Left lung (tissue), 10 donors: Measurements from ENCODE around the gene LRMDA. TPM values are rescaled to one million over a fixed set of nuclear protein-coding genes. Genes with fewer than 3 reads are reported as not detected.

Experiments
- ATAC-seq: fragments of 200-7000 bp; cut with Tn5 transposase; one replicate; pipeline ENCODE4 v1.9.1; 2020; ENCODE audit warnings: moderate library complexity
- DNase-seq, 4 donors: peaks; one replicate each; pipeline ENCODE4 v3.0.0-alpha.2; 2013 to 2020
- H3K27ac ChIP-seq, 2 donors: fragments of 200-600 bp; sonication (generic) in 1 of 2; one replicate each; pipeline versions ENCODE4 v1.5.0 to v1.8.0; 2020 to 2021
- H3K27me3 ChIP-seq, 2 donors: fragments of 200-600 bp; sonication (generic) in 1 of 2; one replicate each; pipeline versions ENCODE4 v1.5.0 to v1.8.0; 2020 to 2021
- H3K36me3 ChIP-seq, 2 donors: fragments of 200-600 bp; sonication (generic) in 1 of 2; one replicate each; pipeline versions ENCODE4 v1.5.0 to v1.8.0; 2020 to 2021
- H3K4me1 ChIP-seq, 2 donors: fragments of 200-600 bp; one replicate each; pipeline ENCODE4 v1.8.0; 2021
- H3K4me3 ChIP-seq, 2 donors: fragments of 200-600 bp; sonication (generic) in 1 of 2; one replicate each; pipeline versions ENCODE4 v1.5.0 to v1.8.0; 2020 to 2021; ENCODE audit warnings: mild to moderate bottlenecking in 1 of 2
- H3K9me3 ChIP-seq, 2 donors: fragments of 200-600 bp; sonication (generic) in 1 of 2; one replicate each; pipeline versions ENCODE4 v1.5.0 to v1.8.0; 2020 to 2021
- CTCF ChIP-seq, 2 donors: fragments of 200-600 bp; sonication (generic) in 1 of 2; IDR thresholded peaks; one replicate each; pipeline versions ENCODE4 v1.5.0 to v1.8.0; 2021; ENCODE audit warnings: antibody characterized with exemption in 2 of 2
- intact Hi-C, 2 donors: fragments of 100-400 bp; cut with DNase I; formaldehyde crosslinking; loops; one replicate each; pipeline versions ENCODE4 v1.11.2 to v1.14.2; 2022
- polyA plus RNA-seq, 6 donors: library from polyadenylated mRNA; unstranded; fragments of 120-200 nt; gene quantifications; one replicate each; pipeline ENCODE4 v1.2.1, GENCODE V29; 2013; ENCODE audit not compliant: insufficient read length in 6 of 6
- total RNA-seq, 2 donors: library from RNA; stranded (reverse); fragmentation: NEBNext Ultra II Directional; extraction: Animal tissue kit (Norgen Biotek cat#: 25700); gene quantifications; one replicate each; pipeline ENCODE4 v1.2.1, GENCODE V29; 2021
- donor health status: DM: no; HTN: yes; CAD: no.
- donor health status: DM: no; HTN: no; CAD: no.

The LRMDA gene
- total and polyA plus RNA-seq, 8 donors, result 13.9 to 23.6 (median 18.7) TPM

GRCh38 chr10:75466001-75466400, 34.6 kb downstream of the LRMDA start:
- no peak for TF ChIP-seq CTCF (IDR thresholded peaks at IDR 0.05)
- no peaks in the 10 kb centered on the region for H3K36me3 ChIP-seq
- intact Hi-C loops, result no loop called here
- H3K27me3 ChIP-seq, result no peaks in the 10 kb centered on the region
- ATAC-seq, result no peak
- no peak overlapping the region for H3K27ac ChIP-seq
- H3K4me1 ChIP-seq, result peaks cover 5 to 39% of the 10 kb centered on the region in 2 donors
- H3K4me3 ChIP-seq, result no peak overlapping the region
- no peak for DNase-seq
- no peaks in the 10 kb centered on the region for H3K9me3 ChIP-seq

DNA sequence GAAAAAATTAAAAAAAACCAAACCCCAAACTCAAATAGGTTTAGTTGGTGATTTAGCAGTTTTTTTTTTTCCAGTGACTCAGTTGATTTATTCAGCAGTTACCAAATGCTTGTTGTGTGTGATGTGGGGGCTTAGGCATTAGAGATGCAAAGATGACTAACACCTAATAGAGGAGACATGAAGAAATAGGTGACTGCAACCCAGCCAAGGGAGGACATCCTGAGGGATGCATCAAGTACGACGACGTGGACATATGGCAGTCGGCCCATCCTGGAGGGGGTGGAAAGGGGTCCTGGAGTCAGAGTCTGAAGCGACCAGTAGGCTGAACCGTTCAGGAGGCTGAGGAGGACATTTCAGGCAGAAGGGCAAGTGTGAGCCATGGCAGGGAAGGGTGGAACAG, 35.5 kb downstream of the LRMDA start:
- no peak overlapping the region for H3K27ac ChIP-seq
- ATAC-seq, result no peak
- intact Hi-C loops, result no loop called here
- H3K36me3 ChIP-seq, result no peaks in the 10 kb centered on the region
- no peaks in the 10 kb centered on the region for H3K9me3 ChIP-seq
- H3K4me3 ChIP-seq, result no peak overlapping the region
- H3K27me3 ChIP-seq, result no peaks in the 10 kb centered on the region
- TF ChIP-seq CTCF (IDR thresholded peaks at IDR 0.05), result no peak
- no peak for DNase-seq
- H3K4me1 ChIP-seq, result peaks cover 5 to 43% of the 10 kb centered on the region in 2 donors

DNA sequence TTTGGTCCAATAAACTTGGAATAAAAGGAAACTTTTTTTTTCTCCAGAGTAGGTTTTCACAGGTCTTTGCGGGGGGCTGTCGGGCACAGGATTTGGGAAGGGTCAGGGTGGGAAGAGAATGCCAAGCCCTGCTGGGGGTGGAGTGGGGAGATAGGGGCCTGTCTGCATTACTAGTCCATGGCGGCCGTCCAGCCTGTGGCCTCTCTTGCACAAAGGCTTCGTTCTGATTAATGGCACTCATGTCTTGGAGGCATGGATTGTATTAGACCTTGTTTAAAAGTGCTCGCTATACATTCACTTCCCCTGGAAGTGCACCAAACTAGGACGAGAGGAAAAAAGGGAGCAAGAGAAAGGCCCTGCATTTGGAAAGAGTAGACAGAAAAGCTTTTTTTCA, 37.2 kb downstream of the LRMDA start:
- intact Hi-C loops, result no loop called here
- Histone ChIP-seq H3K4me3 (no peak overlapping the region), H3K27ac (peak overlapping the region; percentile 36 to 39), H3K9me3 (no peaks in the 10 kb centered on the region), H3K4me1 (peaks cover 5 to 50% of the 10 kb centered on the region in 2 donors), H3K36me3 (no peaks in the 10 kb centered on the region), H3K27me3 (no peaks in the 10 kb centered on the region)
- DNase-seq, result no peak
- peak; percentile 21 for ATAC-seq
- no peak for TF ChIP-seq CTCF (IDR thresholded peaks at IDR 0.05)

GRCh38 chr10:75469006-75469616, 37.7 kb downstream of the LRMDA start:
- Histone ChIP-seq H3K4me3 (no peak overlapping the region), H3K9me3 (no peaks in the 10 kb centered on the region), H3K27ac (peak overlapping the region; percentile 36 to 39), H3K27me3 (no peaks in the 10 kb centered on the region), H3K36me3 (no peaks in the 10 kb centered on the region), H3K4me1 (peaks cover 5 to 50% of the 10 kb centered on the region in 2 donors)
- no peak for TF ChIP-seq CTCF (IDR thresholded peaks at IDR 0.05)
- DNase-seq (peak in 3 of 4 donors; percentile 44 to 64 (median 51)), ATAC-seq (peak; percentile 75)
- intact Hi-C loops, result no loop called here

- no peak overlapping the region for H3K27ac ChIP-seq
- ATAC-seq (peak; percentile 16), DNase-seq (peak in 1 of 4 donors; percentile 37)
- no peaks in the 10 kb centered on the region for H3K36me3 ChIP-seq
- peaks cover 9 to 41% of the 10 kb centered on the region in 2 donors for H3K4me1 ChIP-seq
- H3K27me3 ChIP-seq, result no peaks in the 10 kb centered on the region
- no peak overlapping the region for H3K4me3 ChIP-seq
- intact Hi-C loops, result no loop called here
- H3K9me3 ChIP-seq, result no peaks in the 10 kb centered on the region
- no peak for TF ChIP-seq CTCF (IDR thresholded peaks at IDR 0.05)
Measured at GRCh38 chr10:75470901-75471300, 39.5 kb downstream of the LRMDA start.
